GM12873 (cell line): ENCODE results near the gene PCLO.

ENCODE experiments used
- CTCF ChIP-seq: IDR thresholded peaks from 2 replicates; pipeline ENCODE4 v1.5.1; 2012; ENCODE audit warnings: low read depth, mild to moderate bottlenecking, moderate library complexity, low read length, control low read depth; ENCODE audit not compliant: insufficient read depth; ENCODE audit errors: missing control alignments

PCLO gene

GRCh38 chr7:82732677-82733076, 430.0 kb downstream of the PCLO start:
- no peak for TF ChIP-seq CTCF

GRCh38 chr7:82729172-82730030, 433.3 kb downstream of the PCLO start:
- peak; percentile 55 for TF ChIP-seq CTCF

- TF ChIP-seq CTCF: no peak
Observed at GRCh38 chr7:82726038-82726800, 436.5 kb downstream of the PCLO start.

- no peak for TF ChIP-seq CTCF
Observed at GRCh38 chr7:82723411-82723810, 439.3 kb downstream of the PCLO start.

- no peak for TF ChIP-seq CTCF
Observed at GRCh38 chr7:82722946-82723345, 439.7 kb downstream of the PCLO start.

- no peak for TF ChIP-seq CTCF
Observed at GRCh38 chr7:82715344-82715743, 447.3 kb downstream of the PCLO start.

GRCh38 chr7:82714883-82715282, 447.8 kb downstream of the PCLO start:
- no peak for TF ChIP-seq CTCF
